ENCODE measurements around the gene PPIA. TPM values are rescaled to one million over a fixed set of nuclear protein-coding genes. Genes with fewer than 3 reads are reported as not detected.

The PPIA gene
- total RNA-seq, 1 experiment from 2014 or later = 2,409 TPM

- H3K79me2 ChIP-seq (ENCODE audit: insufficient read depth, low read length) = peaks cover under 1% of the 10 kb centered on the region; the same call in 1 of the 2 replicates
- no peak overlapping the region for H4K91ac ChIP-seq (ENCODE audit: insufficient read length, low read depth, low read length)
- H3K9me3 ChIP-seq (ENCODE audit: control insufficient read depth, low read depth, low read length) = no peaks in the 10 kb centered on the region
- H2AFZ ChIP-seq (ENCODE audit: low read length) = no peak overlapping the region
- no peaks in the 10 kb centered on the region for H4K20me1 ChIP-seq (ENCODE audit: control insufficient read depth, insufficient read depth, insufficient read length)
- H2AK5ac ChIP-seq (ENCODE audit: insufficient read length, low read length) = no peak overlapping the region
- peaks cover 1% of the 10 kb centered on the region for H3K79me1 ChIP-seq (ENCODE audit: insufficient read depth, low read depth, low read length, poor library complexity, severe bottlenecking)
- H3K9ac ChIP-seq (ENCODE audit: extremely low read depth, insufficient read length, low read length) = no peak overlapping the region
- no peak overlapping the region for H3K23ac ChIP-seq (ENCODE audit: insufficient read length, low read depth, low read length)
- no peak overlapping the region for H2BK5ac ChIP-seq (ENCODE audit: insufficient read length, low read length)
- H3T11ph ChIP-seq (ENCODE audit: low read length) = no peak overlapping the region
- no peak overlapping the region for H3K4ac ChIP-seq (ENCODE audit: low read depth, low read length)
- no peak overlapping the region for H3K27ac ChIP-seq (ENCODE audit: insufficient read length, low read depth, low read length)
- H4K5ac ChIP-seq (ENCODE audit: insufficient read length, low read depth, low read length) = no peak overlapping the region
- no CpG with 5 or more reads among the region's 11 CpGs for WGBS (ENCODE audit: extremely low coverage, insufficient read length, low lambda C conversion rate)
- H3K18ac ChIP-seq (ENCODE audit: insufficient read length, low read depth, low read length) = no peak overlapping the region
- Mint-ChIP-seq H3K9me3 (no peaks in the 10 kb centered on the region), H3K27ac (peak overlapping the region in 2 of 3 experiments; percentile 63 to 91; a peak in 3 of 7 replicates), H3K27me3 (ENCODE audit: low read depth) (no peaks in the 10 kb centered on the region), H3K36me3 (ENCODE audit: insufficient read depth in 1 of 3, low read depth in 3 of 3) (peaks cover 9 to 31% (median 27%) of the 10 kb centered on the region in 3 experiments; a peak in 6 of 7 replicates), H3K4me3 (no peak overlapping the region), H3K4me1 (peaks cover 14% of the 10 kb centered on the region in 2 experiments)
- no peak overlapping the region for H4K8ac ChIP-seq (replicated peaks; ENCODE audit: insufficient read length, low read depth, low read length)
- no peak overlapping the region for H2BK12ac ChIP-seq (ENCODE audit: insufficient read length, low read depth, low read length)
- H3K27me3 ChIP-seq (ENCODE audit: insufficient read depth, low read length) = no peaks in the 10 kb centered on the region
- H3K4me1 ChIP-seq (ENCODE audit: insufficient read depth, low read length) = no peaks in the 10 kb centered on the region; the same call in 1 of the 2 replicates
- DNase-seq = no peak
- H2BK20ac ChIP-seq (ENCODE audit: low read depth, low read length, poor library complexity, severe bottlenecking) = no peak overlapping the region
- no peak overlapping the region for H3K56ac ChIP-seq (ENCODE audit: insufficient read length, low read depth, low read length)
- H2BK15ac ChIP-seq (ENCODE audit: low read depth, low read length) = no peak overlapping the region
- H3K4me2 ChIP-seq (ENCODE audit: insufficient read depth, insufficient read length, low read length) = no peak overlapping the region
- TF ChIP-seq, protein P1, sequence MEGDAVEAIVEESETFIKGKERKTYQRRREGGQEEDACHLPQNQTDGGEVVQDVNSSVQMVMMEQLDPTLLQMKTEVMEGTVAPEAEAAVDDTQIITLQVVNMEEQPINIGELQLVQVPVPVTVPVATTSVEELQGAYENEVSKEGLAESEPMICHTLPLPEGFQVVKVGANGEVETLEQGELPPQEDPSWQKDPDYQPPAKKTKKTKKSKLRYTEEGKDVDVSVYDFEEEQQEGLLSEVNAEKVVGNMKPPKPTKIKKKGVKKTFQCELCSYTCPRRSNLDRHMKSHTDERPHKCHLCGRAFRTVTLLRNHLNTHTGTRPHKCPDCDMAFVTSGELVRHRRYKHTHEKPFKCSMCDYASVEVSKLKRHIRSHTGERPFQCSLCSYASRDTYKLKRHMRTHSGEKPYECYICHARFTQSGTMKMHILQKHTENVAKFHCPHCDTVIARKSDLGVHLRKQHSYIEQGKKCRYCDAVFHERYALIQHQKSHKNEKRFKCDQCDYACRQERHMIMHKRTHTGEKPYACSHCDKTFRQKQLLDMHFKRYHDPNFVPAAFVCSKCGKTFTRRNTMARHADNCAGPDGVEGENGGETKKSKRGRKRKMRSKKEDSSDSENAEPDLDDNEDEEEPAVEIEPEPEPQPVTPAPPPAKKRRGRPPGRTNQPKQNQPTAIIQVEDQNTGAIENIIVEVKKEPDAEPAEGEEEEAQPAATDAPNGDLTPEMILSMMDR (conservative IDR thresholded peaks at IDR 0.05) = no peak
- H2BK120ac ChIP-seq (ENCODE audit: low read depth, low read length, poor library complexity, severe bottlenecking) = no peak overlapping the region
- no peak overlapping the region for H3K14ac ChIP-seq (ENCODE audit: insufficient read depth, low read length)
- H3K23me2 ChIP-seq (ENCODE audit: insufficient read length, low read depth, low read length, poor library complexity, severe bottlenecking) = no peaks in the 10 kb centered on the region
Measured at GRCh38 chr7:44754802-44755697, 41.4 kb upstream of the PPIA start.

Data from H9 (cell line).